WTC11 (cell line): ENCODE data around the gene ULK4.

Experiments used
- CREM ChIP-seq: sonication (generic); formaldehyde crosslinking; IDR thresholded peaks from 2 replicates; pipeline ENCODE4 v1.8.1; 2022; ENCODE audit warnings: mild to moderate bottlenecking, missing genetic modification reagents, moderate library complexity
- ZBTB21 ChIP-seq: sonication (generic); formaldehyde crosslinking; IDR thresholded peaks from 2 replicates; pipeline ENCODE4 v1.8.1; 2023; ENCODE audit warnings: mild to moderate bottlenecking, missing genetic modification reagents, borderline replicate concordance
- ZNF121 ChIP-seq: sonication (generic); formaldehyde crosslinking; IDR thresholded peaks from 2 replicates; pipeline ENCODE4 v1.8.0; 2023; ENCODE audit warnings: missing genetic modification reagents
- ZNF138 ChIP-seq: sonication (generic); formaldehyde crosslinking; conservative IDR thresholded peaks from 2 replicates; pipeline ENCODE4 v1.8.1; 2022; ENCODE audit warnings: mild to moderate bottlenecking, moderate library complexity, missing genetic modification reagents
- TF ChIP-seq, protein P1 (sequence below): fragments of 200-600 bp; IDR thresholded peaks from 2 replicates; pipeline ENCODE4 v1.8.0; 2022; ENCODE audit warnings: antibody characterized with exemption
- TF ChIP-seq, protein P2 (sequence below): sonication (generic); formaldehyde crosslinking; IDR thresholded peaks from 2 replicates; pipeline ENCODE4 v1.8.0; 2022; ENCODE audit warnings: missing genetic modification reagents

DNA sequence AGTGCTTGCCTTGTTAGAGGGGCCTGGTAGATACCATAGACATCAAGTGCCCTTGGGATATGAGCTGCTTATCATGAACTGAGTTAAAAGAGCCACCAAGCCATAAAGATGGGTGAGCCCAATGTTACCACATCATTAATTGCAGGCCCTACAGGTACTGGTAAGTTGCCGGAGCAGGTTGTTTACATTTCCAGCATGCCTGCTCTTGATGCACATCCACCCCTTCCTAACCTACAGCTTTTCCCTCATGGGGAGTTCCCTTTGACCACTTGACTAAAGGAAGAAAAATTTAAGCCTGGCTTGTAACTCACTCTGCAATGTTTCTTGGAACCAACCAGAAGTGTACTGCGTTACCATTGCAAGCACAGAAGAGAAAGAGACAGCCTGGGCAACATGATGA is 24.7 kb upstream of the ULK4 start:
- TF ChIP-seq ZNF138 (CRISPR knock-in tag), result no peak
- TF ChIP-seq, protein P1, sequence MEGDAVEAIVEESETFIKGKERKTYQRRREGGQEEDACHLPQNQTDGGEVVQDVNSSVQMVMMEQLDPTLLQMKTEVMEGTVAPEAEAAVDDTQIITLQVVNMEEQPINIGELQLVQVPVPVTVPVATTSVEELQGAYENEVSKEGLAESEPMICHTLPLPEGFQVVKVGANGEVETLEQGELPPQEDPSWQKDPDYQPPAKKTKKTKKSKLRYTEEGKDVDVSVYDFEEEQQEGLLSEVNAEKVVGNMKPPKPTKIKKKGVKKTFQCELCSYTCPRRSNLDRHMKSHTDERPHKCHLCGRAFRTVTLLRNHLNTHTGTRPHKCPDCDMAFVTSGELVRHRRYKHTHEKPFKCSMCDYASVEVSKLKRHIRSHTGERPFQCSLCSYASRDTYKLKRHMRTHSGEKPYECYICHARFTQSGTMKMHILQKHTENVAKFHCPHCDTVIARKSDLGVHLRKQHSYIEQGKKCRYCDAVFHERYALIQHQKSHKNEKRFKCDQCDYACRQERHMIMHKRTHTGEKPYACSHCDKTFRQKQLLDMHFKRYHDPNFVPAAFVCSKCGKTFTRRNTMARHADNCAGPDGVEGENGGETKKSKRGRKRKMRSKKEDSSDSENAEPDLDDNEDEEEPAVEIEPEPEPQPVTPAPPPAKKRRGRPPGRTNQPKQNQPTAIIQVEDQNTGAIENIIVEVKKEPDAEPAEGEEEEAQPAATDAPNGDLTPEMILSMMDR, result no peak
- no peak for TF ChIP-seq ZNF121
- TF ChIP-seq CREM (CRISPR knock-in tag), result no peak
- TF ChIP-seq, protein P2, sequence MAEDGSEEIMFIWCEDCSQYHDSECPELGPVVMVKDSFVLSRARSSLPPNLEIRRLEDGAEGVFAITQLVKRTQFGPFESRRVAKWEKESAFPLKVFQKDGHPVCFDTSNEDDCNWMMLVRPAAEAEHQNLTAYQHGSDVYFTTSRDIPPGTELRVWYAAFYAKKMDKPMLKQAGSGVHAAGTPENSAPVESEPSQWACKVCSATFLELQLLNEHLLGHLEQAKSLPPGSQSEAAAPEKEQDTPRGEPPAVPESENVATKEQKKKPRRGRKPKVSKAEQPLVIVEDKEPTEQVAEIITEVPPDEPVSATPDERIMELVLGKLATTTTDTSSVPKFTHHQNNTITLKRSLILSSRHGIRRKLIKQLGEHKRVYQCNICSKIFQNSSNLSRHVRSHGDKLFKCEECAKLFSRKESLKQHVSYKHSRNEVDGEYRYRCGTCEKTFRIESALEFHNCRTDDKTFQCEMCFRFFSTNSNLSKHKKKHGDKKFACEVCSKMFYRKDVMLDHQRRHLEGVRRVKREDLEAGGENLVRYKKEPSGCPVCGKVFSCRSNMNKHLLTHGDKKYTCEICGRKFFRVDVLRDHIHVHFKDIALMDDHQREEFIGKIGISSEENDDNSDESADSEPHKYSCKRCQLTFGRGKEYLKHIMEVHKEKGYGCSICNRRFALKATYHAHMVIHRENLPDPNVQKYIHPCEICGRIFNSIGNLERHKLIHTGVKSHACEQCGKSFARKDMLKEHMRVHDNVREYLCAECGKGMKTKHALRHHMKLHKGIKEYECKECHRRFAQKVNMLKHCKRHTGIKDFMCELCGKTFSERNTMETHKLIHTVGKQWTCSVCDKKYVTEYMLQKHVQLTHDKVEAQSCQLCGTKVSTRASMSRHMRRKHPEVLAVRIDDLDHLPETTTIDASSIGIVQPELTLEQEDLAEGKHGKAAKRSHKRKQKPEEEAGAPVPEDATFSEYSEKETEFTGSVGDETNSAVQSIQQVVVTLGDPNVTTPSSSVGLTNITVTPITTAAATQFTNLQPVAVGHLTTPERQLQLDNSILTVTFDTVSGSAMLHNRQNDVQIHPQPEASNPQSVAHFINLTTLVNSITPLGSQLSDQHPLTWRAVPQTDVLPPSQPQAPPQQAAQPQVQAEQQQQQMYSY (CRISPR knock-in tag), result no peak
- TF ChIP-seq ZBTB21 (CRISPR knock-in tag), result no peak
